Kidney (tissue), 14 donors: ENCODE results near the gene SLITRK2. TPM values are rescaled to one million over a fixed set of nuclear protein-coding genes. Genes with fewer than 3 reads are reported as not detected.

Source experiments
- DNase-seq, 5 donors: peaks; one replicate each; pipeline ENCODE4 v3.0.0-alpha.2; 2013 to 2020
- FAIRE-seq: peaks from 2 replicates; lab custom pipeline; 2012; peaks lifted over from hg19 to GRCh38; lab: Jason Lieb, UNC
- H3K27ac ChIP-seq, 2 donors: one replicate each; pipeline ENCODE4 v1.7.0; 2013; ENCODE audit warnings: low read depth in 2 of 2, low read length in 2 of 2, inconsistent platforms in 1 of 2
- H3K27me3 ChIP-seq: one replicate; pipeline ENCODE4 v1.7.1; 2013; ENCODE audit warnings: low read length, inconsistent platforms; ENCODE audit not compliant: control insufficient read depth, insufficient read depth
- H3K36me3 ChIP-seq, 3 donors: one replicate each; pipeline versions ENCODE4 v1.7.0 to v1.7.1; 2013; ENCODE audit warnings: low read length in 3 of 3, control low read depth in 1 of 3, inconsistent platforms in 1 of 3; ENCODE audit not compliant: insufficient read depth in 3 of 3, control insufficient read depth in 2 of 3
- H3K4me1 ChIP-seq, 3 donors: one replicate each; pipeline versions ENCODE4 v1.7.0 to v1.7.1; 2013; ENCODE audit warnings: low read length in 3 of 3, inconsistent platforms in 1 of 3, low read depth in 1 of 3; ENCODE audit not compliant: control insufficient read depth in 2 of 3, insufficient read depth in 2 of 3
- H3K4me3 ChIP-seq, 3 donors: one replicate each; pipeline versions ENCODE4 v1.7.0 to v1.8.1; 2013; ENCODE audit warnings: low read length in 3 of 3, control low read depth in 1 of 3, inconsistent platforms in 1 of 3
- H3K9ac ChIP-seq, 3 donors: one replicate each; pipeline versions ENCODE4 v1.7.0 to v1.7.1; 2013; ENCODE audit warnings: low read length in 3 of 3, control low read depth in 1 of 3, inconsistent platforms in 1 of 3
- H3K9me3 ChIP-seq, 3 donors: one replicate each; pipeline versions ENCODE4 v1.7.0 to v1.7.1; 2013; ENCODE audit warnings: low read length in 3 of 3, control low read depth in 1 of 3, inconsistent platforms in 1 of 3; ENCODE audit not compliant: control insufficient read depth in 2 of 3, insufficient read depth in 1 of 3
- intact Hi-C: fragments of 100-400 bp; cut with DNase I; formaldehyde crosslinking; loops from one replicate; pipeline ENCODE4 v1.11.1; 2022
- polyA plus RNA-seq: library from polyadenylated mRNA; stranded (reverse); fragments of 350-450 nt; fragmentation: Illumina TruSeq; extraction: RNeasy Lipid Tissue Mini Kit (QIAGEN cat#74804); gene quantifications from one replicate; pipeline ENCODE4 v1.2.3, GENCODE V29; 2014; ENCODE audit warnings: low read depth, low replicate concordance; ENCODE audit not compliant: insufficient read depth
- total RNA-seq: library from RNA; stranded (reverse); fragmentation: NEBNext Ultra II Directional; extraction: Animal tissue kit (Norgen Biotek cat#: 25700); gene quantifications from one replicate; pipeline ENCODE4 v1.2.1, GENCODE V29; 2021
- TF ChIP-seq, protein P1 (sequence below): IDR thresholded peaks from 3 replicates; pipeline ENCODE4 v1.5.1; 2012; ENCODE audit warnings: mild to moderate bottlenecking, moderate library complexity, borderline replicate concordance; ENCODE audit not compliant: insufficient read depth; ENCODE audit errors: extremely low read depth
- donor health status: control.
- donor health status: control.
- donor health status: control.
- donor health status: control.
- donor health status: control.
- donor health status: DM: yes; HTN: yes; CAD: no.
- donor health status: Normal renal cell carcinoma (clear cell type).

SLITRK2 gene
- total and polyA plus RNA-seq, 2 donors from 2014 or later = 0.34 to 3.8 TPM

- no peaks in the 10 kb centered on the region for H3K27me3 ChIP-seq
- no peak for FAIRE-seq
- intact Hi-C loops = no loop called here
- no peak overlapping the region for H3K27ac ChIP-seq
- TF ChIP-seq, protein P1, sequence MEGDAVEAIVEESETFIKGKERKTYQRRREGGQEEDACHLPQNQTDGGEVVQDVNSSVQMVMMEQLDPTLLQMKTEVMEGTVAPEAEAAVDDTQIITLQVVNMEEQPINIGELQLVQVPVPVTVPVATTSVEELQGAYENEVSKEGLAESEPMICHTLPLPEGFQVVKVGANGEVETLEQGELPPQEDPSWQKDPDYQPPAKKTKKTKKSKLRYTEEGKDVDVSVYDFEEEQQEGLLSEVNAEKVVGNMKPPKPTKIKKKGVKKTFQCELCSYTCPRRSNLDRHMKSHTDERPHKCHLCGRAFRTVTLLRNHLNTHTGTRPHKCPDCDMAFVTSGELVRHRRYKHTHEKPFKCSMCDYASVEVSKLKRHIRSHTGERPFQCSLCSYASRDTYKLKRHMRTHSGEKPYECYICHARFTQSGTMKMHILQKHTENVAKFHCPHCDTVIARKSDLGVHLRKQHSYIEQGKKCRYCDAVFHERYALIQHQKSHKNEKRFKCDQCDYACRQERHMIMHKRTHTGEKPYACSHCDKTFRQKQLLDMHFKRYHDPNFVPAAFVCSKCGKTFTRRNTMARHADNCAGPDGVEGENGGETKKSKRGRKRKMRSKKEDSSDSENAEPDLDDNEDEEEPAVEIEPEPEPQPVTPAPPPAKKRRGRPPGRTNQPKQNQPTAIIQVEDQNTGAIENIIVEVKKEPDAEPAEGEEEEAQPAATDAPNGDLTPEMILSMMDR = no peak
- no peaks in the 10 kb centered on the region for H3K4me1 ChIP-seq
- H3K9me3 ChIP-seq = no peaks in the 10 kb centered on the region
- no peaks in the 10 kb centered on the region for H3K36me3 ChIP-seq
- no peak overlapping the region for H3K4me3 ChIP-seq
- no peak for DNase-seq
- no peak overlapping the region for H3K9ac ChIP-seq
Measured at GRCh38 chrX:145803508-145803907, 14.1 kb upstream of the SLITRK2 start.

DNA sequence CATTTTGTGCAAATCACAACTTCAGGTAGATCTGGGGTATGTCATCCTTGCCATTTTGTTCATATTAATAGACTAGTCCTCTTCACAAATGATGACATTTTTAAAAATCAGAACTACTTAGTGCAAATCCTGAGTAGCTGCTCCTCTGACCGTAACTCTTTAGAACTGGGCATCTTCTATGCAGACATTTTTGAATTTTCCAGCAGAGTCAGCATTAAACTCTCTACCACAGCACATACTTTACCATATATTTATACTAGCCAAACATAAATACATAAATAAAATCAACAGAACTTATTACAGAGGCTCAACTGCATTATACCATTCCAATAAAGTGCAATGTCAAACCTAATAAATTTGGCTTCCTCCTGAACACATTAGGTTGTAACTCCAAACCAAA lies 4.5 kb upstream of the SLITRK2 start:
- no peaks in the 10 kb centered on the region for H3K9me3 ChIP-seq
- FAIRE-seq = no peak

DNA sequence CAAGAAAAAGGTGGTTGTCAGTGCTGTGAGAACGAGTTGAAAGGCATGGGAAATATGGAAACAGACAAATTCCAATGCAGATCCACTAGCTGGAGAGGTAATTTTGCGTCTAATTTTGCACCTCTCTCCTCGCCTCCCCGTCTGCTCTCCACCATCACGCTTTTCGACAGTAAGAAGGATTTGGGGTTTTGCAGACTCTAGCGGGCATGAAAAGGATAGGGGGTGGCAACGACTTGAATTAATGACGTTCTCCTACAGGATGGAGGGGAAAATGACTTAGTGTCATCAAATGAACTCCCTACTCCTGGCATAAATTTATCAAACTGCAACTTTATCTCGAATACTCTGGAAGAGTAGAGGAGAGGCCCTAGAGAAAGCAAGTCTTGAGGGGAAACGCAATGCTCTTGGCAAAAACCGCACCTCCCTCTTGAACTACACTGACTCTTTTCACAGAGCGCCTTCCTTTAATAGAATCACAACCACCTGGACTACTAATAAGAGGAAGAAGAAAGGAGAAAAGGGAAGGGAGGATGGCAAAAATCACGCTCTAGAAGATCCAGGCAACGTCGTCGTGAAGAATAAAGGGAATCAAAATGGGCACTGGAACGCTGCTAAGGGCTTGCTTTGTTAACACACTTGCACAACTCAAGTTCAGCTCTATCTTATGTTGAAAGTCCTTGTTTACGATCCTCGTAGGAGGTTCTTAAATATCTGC lies 871 bp upstream of the SLITRK2 start:
- Histone ChIP-seq H3K4me3 (peak overlapping the region; percentile 21 to 39 (median 24)), H3K27ac (no peak overlapping the region), H3K27me3 (peaks cover 43% of the 10 kb centered on the region), H3K9me3 (no peaks in the 10 kb centered on the region), H3K36me3 (no peaks in the 10 kb centered on the region), H3K4me1 (no peaks in the 10 kb centered on the region), H3K9ac (no peak overlapping the region)
- TF ChIP-seq, protein P1 = no peak
- DNase-seq (no peak), FAIRE-seq (no peak)
- intact Hi-C loops = no loop called here

More for the DNA sequence above, 4.5 kb upstream of the SLITRK2 start:
- Histone ChIP-seq H3K27ac (no peak overlapping the region), H3K27me3 (peaks cover 23% of the 10 kb centered on the region), H3K4me3 (no peak overlapping the region), H3K4me1 (no peaks in the 10 kb centered on the region), H3K36me3 (no peaks in the 10 kb centered on the region), H3K9ac (no peak overlapping the region)
- TF ChIP-seq, protein P1 = no peak
- intact Hi-C loops = no loop called here
- DNase-seq = no peak
